B cell (primary cell): Measurements from ENCODE around the gene ZFYVE19.

Experiments used
- EZH2 ChIP-seq: IDR thresholded peaks from 2 replicates; pipeline ENCODE4 v1.6.1; 2012; ENCODE audit warnings: borderline replicate concordance, low read depth, mild to moderate bottlenecking, moderate library complexity, low read length; ENCODE audit not compliant: insufficient read depth, poor library complexity, severe bottlenecking
- TF ChIP-seq, protein P1 (sequence below): fragments of 200-600 bp; IDR thresholded peaks from one replicate; pipeline ENCODE4 v1.8.0; 2022; ENCODE audit warnings: antibody characterized with exemption, mild to moderate bottlenecking

DNA sequence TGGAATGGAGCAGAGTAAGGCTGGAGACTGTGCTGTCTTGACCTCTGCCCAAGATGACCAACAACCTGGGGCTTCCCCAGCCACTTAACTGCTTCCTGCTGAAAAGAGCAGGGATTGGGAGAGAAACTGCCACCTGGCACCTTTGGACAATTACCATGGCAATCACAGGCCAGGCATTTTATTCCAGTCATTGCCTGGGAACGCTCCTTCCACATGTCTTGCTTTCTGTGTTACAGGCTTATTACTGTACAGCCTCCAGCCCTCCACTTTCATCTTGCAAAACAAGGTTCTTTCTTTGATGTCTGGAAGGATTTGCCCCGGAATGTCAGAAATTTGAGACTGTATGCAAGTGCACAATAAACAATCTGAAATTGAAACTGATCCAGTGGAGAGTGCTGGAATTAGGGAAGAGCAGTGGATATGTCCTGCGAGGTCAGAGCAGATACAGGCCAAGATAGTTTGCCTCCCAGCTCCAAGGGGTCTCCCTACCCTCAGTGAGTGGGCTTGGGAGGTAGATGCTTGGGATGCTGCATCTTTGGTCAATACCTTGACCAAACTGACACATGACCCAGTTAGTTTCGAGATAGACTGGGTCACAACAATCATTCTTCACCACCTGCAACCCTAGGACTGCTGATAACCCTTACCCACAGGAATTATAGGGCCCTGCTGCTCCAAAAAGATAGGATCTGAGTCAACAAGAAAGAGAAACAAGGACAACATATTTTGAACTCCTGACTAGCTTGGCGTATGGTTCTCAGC, 19.0 kb downstream of the ZFYVE19 start:
- TF ChIP-seq, protein P1, sequence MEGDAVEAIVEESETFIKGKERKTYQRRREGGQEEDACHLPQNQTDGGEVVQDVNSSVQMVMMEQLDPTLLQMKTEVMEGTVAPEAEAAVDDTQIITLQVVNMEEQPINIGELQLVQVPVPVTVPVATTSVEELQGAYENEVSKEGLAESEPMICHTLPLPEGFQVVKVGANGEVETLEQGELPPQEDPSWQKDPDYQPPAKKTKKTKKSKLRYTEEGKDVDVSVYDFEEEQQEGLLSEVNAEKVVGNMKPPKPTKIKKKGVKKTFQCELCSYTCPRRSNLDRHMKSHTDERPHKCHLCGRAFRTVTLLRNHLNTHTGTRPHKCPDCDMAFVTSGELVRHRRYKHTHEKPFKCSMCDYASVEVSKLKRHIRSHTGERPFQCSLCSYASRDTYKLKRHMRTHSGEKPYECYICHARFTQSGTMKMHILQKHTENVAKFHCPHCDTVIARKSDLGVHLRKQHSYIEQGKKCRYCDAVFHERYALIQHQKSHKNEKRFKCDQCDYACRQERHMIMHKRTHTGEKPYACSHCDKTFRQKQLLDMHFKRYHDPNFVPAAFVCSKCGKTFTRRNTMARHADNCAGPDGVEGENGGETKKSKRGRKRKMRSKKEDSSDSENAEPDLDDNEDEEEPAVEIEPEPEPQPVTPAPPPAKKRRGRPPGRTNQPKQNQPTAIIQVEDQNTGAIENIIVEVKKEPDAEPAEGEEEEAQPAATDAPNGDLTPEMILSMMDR: no peak
- no peak for TF ChIP-seq EZH2
